Measurements from ENCODE around the gene TRIO.

DNA sequence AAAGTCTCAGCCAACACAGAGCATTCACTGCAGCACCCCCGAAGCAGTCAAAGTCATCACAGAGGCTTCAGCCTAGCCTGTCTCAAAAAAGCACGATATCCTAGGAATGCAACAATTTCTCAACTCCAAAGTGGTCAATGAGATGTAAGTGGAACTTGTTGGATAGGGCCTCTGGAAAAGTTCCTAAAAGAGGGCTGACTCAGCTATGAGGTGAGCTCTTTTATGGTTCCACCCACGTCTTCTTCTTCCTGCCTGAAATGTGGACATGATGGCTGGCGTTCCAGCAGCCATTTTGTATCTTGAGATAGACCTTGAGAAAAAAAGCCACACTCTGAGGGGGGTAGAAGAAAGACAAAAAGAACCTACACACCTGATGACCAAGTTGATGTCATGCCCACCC is 32.5 kb upstream of the TRIO start:
- TF ChIP-seq YY1 (IDR thresholded peaks at IDR 0.05; ENCODE audit: low read depth, low read length) = no peak
- no peak for TF ChIP-seq RFX5 (IDR thresholded peaks at IDR 0.05; ENCODE audit: borderline replicate concordance, low read depth, low read length)
- no peak for TF ChIP-seq CBX8 (IDR thresholded peaks at IDR 0.05; ENCODE audit: borderline replicate concordance, low read depth, low read length)
- no peak for TF ChIP-seq CTCF (IDR thresholded peaks at IDR 0.05; ENCODE audit: control extremely low read depth in 1 of 3, insufficient read depth in 1 of 3, low read depth in 1 of 3, low read length in 3 of 3)
- no peak for TF ChIP-seq FOSL1 (IDR thresholded peaks at IDR 0.05; ENCODE audit: insufficient read depth, low read depth, low read length)
- no peak for TF ChIP-seq CEBPB (IDR thresholded peaks at IDR 0.05; ENCODE audit: low read depth, low read length)
- TF ChIP-seq MAX (IDR thresholded peaks at IDR 0.05) = no peak
